GM08714 (cell line): Measurements from ENCODE around the gene CDC20.
A peak's percentile ranks its signal among the peaks of the same experiment; 100 is the strongest.

ENCODE experiments used
- H3K4me3 ChIP-seq: fragments of 200-500 bp; sonication (Bioruptor generic); 2 replicates; pipeline ENCODE4 v1.5.1; 2014; ENCODE audit warnings: mild to moderate bottlenecking, low read length, inconsistent platforms
- ZNF274 ChIP-seq: IDR thresholded peaks from 2 replicates; pipeline ENCODE4 v1.6.1; 2012; ENCODE audit warnings: mild to moderate bottlenecking, low read depth, low read length

The CDC20 gene

DNA sequence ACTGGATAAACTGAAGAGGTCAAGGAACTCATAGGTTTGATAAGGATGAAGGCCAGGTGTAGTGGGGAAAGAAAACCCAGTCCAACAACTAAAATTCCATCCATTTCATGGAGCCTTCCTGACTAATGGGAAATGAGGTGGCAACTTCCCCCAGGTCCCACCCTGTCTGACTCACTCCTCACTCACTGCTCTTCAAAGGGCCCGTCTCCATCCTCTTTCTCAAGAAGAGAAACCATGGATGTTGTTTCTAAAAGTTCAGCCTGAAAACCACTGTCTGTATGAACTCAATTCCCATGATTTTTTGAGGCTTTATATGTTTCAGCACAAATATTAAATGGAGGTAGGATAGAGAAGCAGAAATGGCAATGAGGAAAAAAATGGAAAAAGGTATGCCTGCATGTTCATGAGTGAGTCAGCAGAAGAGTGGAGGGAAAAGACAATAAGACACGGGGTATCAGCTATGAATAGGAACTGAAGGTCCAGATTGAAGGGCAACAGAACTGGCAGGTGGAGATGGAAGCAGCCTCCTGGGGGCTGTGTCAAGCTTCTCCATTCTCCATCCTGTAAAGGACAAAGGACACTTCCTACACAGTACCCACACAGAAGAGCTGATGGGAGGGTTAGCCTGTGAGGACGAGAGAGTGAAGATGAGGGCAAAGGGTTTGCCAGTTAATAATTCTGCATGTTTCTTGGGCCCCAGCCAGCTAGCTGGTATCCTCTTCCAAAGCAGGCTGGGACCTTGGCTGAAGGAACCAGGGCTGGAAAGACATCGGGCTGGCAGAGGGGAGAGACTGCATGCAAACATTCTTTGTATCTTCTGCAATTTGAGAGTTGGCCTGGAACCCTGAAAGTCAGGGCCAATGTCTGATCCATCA lies 14.5 kb downstream of the CDC20 start:
- TF ChIP-seq ZNF274 = no peak
- no peak overlapping the region for H3K4me3 ChIP-seq

DNA sequence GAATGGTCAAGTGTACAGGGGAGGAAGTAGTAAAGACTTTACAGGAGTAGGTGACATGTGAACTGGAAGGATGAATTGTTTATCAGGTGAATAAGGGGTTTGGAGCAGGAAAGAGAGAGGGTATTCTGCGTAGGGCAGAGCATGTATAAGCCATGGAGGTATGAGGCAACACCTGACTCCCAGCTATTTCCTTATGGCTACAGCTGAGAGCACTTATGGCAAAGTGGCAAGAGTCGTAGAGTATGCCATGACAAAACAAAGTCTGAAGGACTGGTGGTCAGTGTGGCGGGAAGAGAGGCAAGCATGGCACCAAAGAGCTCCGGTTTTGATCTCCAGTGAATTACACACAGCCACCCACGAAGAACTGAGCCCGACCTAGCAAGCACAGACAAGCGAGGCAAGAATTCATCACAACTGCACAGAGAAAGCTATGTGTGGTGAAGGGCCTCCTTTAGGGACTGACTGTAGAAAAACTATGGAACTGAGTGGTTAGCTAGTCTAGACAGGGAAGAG lies 18.0 kb downstream of the CDC20 start:
- no peak for TF ChIP-seq ZNF274

DNA sequence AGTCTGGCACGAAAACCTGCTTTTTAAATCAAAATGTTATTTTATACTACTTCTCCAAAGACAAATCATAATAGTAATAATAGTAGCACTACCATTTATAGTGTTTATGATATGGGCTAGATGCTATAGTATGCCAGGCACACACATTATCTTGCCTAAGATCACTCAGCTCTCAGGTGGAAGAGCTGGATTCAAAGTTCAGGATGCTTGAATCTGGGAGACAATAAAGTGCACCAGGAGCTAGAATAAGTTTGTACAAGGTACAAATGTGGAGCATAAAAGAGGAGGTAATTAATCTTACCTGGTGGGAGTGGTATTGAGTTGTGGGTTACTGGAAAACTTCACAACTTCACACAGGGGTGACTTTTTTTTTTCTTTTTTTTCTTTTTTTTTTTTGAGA lies 19.1 kb downstream of the CDC20 start:
- TF ChIP-seq ZNF274 = no peak
- no peak overlapping the region for H3K4me3 ChIP-seq

More for the DNA sequence above, 18.0 kb downstream of the CDC20 start:
- no peak overlapping the region for H3K4me3 ChIP-seq

- no peak overlapping the region for H3K4me3 ChIP-seq
- TF ChIP-seq ZNF274 = no peak
These were observed 20.7 kb downstream of the CDC20 start for GRCh38 chr1:43379476-43379875.

GRCh38 chr1:43381612-43382011 lies 22.8 kb downstream of the CDC20 start:
- TF ChIP-seq ZNF274 = no peak
- no peak overlapping the region for H3K4me3 ChIP-seq

GRCh38 chr1:43382027-43382779 lies 23.4 kb downstream of the CDC20 start:
- TF ChIP-seq ZNF274 = no peak
- H3K4me3 ChIP-seq = no peak overlapping the region

- H3K4me3 ChIP-seq = no peak overlapping the region
- no peak for TF ChIP-seq ZNF274
These were observed 24.7 kb downstream of the CDC20 start for GRCh38 chr1:43383449-43383848.

- TF ChIP-seq ZNF274 = no peak
- no peak overlapping the region for H3K4me3 ChIP-seq
These were observed 27.9 kb downstream of the CDC20 start for GRCh38 chr1:43386676-43387075.

DNA sequence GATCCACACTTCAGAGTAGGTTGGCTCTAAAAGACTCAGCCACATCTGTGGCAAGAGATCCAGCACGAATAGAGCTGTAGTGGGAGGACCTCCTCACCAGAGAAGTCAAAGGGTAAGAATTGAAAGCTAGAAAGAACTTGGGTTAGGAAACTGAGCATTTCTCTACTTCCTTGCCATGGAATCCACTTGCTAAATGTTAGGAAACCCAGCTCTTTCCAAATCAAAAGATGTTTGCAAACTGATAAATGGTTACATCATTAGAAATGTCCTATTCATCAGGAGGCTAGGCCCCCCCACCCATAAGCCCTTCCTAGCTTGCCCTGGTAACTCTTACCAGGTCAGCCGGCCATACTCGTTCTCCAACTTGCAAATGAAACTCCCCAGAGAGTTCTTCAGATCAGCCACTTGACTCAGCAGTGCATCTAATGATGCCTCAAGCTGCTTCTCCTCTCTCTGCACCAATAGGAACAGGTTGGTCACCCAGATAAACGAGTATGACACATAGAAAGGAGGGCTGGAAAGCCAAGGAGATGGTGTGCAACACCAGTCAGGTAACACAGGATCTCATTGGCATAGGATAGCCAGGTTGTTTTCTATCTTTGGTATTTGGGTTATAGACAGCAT lies 29.3 kb downstream of the CDC20 start:
- peak overlapping the region; percentile 81; the same call in 1 of the 2 replicates for H3K4me3 ChIP-seq
- TF ChIP-seq ZNF274 = no peak

GRCh38 chr1:43388613-43389012 lies 29.8 kb downstream of the CDC20 start:
- no peak for TF ChIP-seq ZNF274

DNA sequence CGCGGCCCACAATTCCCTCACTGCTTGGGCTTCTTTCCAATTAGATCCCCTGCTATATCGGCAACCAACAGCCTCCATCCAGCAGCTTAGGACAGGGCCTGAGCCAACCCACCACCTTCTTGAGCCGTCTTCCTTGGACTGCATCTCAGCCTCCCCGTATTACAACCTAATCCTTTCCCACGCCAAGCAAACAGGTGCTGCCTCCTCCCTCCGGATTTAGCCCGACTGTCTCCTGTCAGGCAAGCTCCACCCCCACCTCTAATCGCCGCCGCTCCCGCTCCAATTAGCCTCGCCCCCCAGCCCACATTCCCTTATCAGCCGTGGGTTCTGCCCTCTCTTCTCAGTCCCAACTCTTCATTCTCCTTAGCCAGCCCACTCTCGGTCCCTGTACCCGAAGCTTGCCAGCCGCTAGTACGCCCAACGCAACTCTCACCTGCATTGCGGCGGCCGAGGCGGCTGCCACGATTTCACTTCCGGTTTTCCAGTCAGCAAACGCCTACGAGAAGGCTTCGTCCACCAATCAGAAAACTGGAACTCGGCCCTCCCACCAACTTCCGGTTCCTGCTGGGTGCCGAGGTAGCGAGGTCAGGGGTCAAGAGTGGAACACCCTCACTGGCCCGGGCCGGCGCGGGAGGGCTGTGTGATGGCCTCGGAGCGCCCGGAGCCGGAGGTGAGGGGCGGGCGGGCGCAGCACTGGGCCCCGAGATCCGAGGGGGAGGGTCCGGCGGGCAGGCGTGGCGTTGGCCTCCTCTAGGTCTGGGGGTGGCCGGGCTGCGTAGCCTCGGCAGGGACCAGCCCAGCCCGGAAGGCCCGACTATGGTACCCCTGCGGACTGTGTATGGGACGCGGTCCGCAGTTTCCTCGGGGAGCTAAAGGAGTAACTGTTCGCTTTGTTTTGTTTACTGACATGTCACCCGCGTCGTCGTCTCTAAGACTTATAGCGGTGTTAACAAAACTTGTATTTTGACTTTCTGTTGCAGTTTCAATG lies 30.8 kb downstream of the CDC20 start, which contains the start of the genes MED8 and SZT2:
TSS of gene MED8 (minus strand) at position 475 of the 988 bp plus-strand sequence. CDS start at position 439, 36 bp downstream.
TSS of gene SZT2 (plus strand) at position 574 of the 988 bp plus-strand sequence. CDS start at position 644, 70 bp downstream.
- no peak for TF ChIP-seq ZNF274
- peak within 1 kb of the TSS; percentile 81 for H3K4me3 ChIP-seq

More at GRCh38 chr1:43388613-43389012, 29.8 kb downstream of the CDC20 start:
- peak overlapping the region; percentile 81 for H3K4me3 ChIP-seq

GRCh38 chr1:43392702-43393101 lies 33.9 kb downstream of the CDC20 start:
- no peak for TF ChIP-seq ZNF274
- H3K4me3 ChIP-seq = no peak overlapping the region

DNA sequence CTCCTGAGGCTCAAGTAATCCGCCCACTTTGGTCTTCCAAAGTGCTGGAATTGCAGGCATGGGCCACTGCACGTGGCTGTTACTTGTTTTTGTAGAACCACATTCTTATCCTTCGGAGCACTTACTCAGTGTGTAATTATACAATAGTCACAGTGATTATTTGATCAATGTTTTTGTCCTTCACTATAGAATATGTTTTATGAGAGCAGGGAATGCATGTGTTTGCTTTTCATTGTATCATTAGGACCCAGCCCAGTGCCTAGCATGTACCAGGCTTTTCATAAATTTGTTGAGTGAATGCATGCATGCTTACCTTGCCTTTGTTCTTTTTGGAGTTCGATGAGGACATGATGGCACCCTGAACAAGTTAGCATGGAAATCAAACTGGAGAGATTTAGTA lies 36.7 kb downstream of the CDC20 start:
- TF ChIP-seq ZNF274 = no peak
- H3K4me3 ChIP-seq = no peak overlapping the region
